MG63 (cell line): ENCODE data around the gene BTBD6. TPM values are rescaled to one million over a fixed set of nuclear protein-coding genes. Genes with fewer than 3 reads are reported as not detected.
A peak's percentile ranks its signal among the peaks of the same experiment; 100 is the strongest.

Source experiments
- DNase-seq: peaks from one replicate; pipeline ENCODE4 v3.0.0-alpha.2; 2020
- H3K27me3 ChIP-seq: fragments of 250-450 bp; sonication (Bioruptor Pico); 2 replicates; pipeline ENCODE4 v1.5.1; 2020; ENCODE audit warnings: mild to moderate bottlenecking, moderate library complexity
- H3K36me3 ChIP-seq: fragments of 250-450 bp; sonication (Bioruptor Pico); 2 replicates; pipeline ENCODE4 v1.5.1; 2020; ENCODE audit warnings: mild to moderate bottlenecking, moderate library complexity
- H3K4me3 ChIP-seq: fragments of 250-450 bp; sonication (Bioruptor Pico); 2 replicates; pipeline ENCODE4 v1.5.1; 2020; ENCODE audit warnings: mild to moderate bottlenecking, moderate library complexity
- H3K9me3 ChIP-seq: fragments of 250-450 bp; sonication (Bioruptor Pico); 2 replicates; pipeline ENCODE4 v1.5.1; 2020; ENCODE audit warnings: mild to moderate bottlenecking, moderate library complexity
- total RNA-seq: library from RNA; depleted of rRNA; stranded (reverse); fragments of >200 nt; shearing (Covaris generic); gene quantifications from 2 replicates; pipeline ENCODE4 v1.2.3, GENCODE V29; 2014; ENCODE audit warnings: low replicate concordance

The BTBD6 gene
- total RNA-seq, 1 experiment from 2014 or later: 25.1 TPM

- Histone ChIP-seq H3K4me3 (peak overlapping the region; percentile 33), H3K9me3 (no peaks in the 10 kb centered on the region), H3K36me3 (peaks cover 2% of the 10 kb centered on the region; the same call in 1 of the 2 replicates), H3K27me3 (no peaks in the 10 kb centered on the region)
- no peak for DNase-seq
Observed at GRCh38 chr14:105249182-105250007, 1.1 kb downstream of the BTBD6 start.

- Histone ChIP-seq H3K9me3 (no peaks in the 10 kb centered on the region), H3K36me3 (peaks cover 2% of the 10 kb centered on the region; the same call in 1 of the 2 replicates), H3K4me3 (no peak overlapping the region), H3K27me3 (no peaks in the 10 kb centered on the region)
- no peak for DNase-seq
Observed at GRCh38 chr14:105250008-105250366, 1.7 kb downstream of the BTBD6 start.

GRCh38 chr14:105250986-105251385 is 2.7 kb downstream of the BTBD6 start:
- peaks cover 2% of the 10 kb centered on the region; the same call in 1 of the 2 replicates for H3K36me3 ChIP-seq
- no peak overlapping the region for H3K4me3 ChIP-seq
- no peaks in the 10 kb centered on the region for H3K9me3 ChIP-seq
- no peaks in the 10 kb centered on the region for H3K27me3 ChIP-seq
- no peak for DNase-seq

GRCh38 chr14:105251920-105252319 is 3.6 kb downstream of the BTBD6 start:
- H3K36me3 ChIP-seq: peaks cover 2% of the 10 kb centered on the region; the same call in 1 of the 2 replicates
- no peaks in the 10 kb centered on the region for H3K9me3 ChIP-seq
- DNase-seq: no peak
- no peaks in the 10 kb centered on the region for H3K27me3 ChIP-seq
- H3K4me3 ChIP-seq: no peak overlapping the region

GRCh38 chr14:105252552-105253328 is 4.4 kb downstream of the BTBD6 start:
- Histone ChIP-seq H3K9me3 (no peaks in the 10 kb centered on the region), H3K27me3 (no peaks in the 10 kb centered on the region), H3K36me3 (peaks cover 2% of the 10 kb centered on the region; the same call in 1 of the 2 replicates), H3K4me3 (no peak overlapping the region)
- DNase-seq: no peak

- no peaks in the 10 kb centered on the region for H3K9me3 ChIP-seq
- H3K4me3 ChIP-seq: no peak overlapping the region
- H3K27me3 ChIP-seq: no peaks in the 10 kb centered on the region
- DNase-seq: no peak
- H3K36me3 ChIP-seq: peaks cover 2% of the 10 kb centered on the region; the same call in 1 of the 2 replicates
Observed at GRCh38 chr14:105253329-105253682, 5.0 kb downstream of the BTBD6 start.

- H3K27me3 ChIP-seq: no peaks in the 10 kb centered on the region
- DNase-seq: no peak
Observed at GRCh38 chr14:105255021-105255507, 6.7 kb downstream of the BTBD6 start.

GRCh38 chr14:105256292-105256960 is 8.1 kb downstream of the BTBD6 start:
- no peak for DNase-seq

More at GRCh38 chr14:105255021-105255507, 6.7 kb downstream of the BTBD6 start:
- Histone ChIP-seq H3K4me3 (no peak overlapping the region), H3K9me3 (no peaks in the 10 kb centered on the region), H3K36me3 (no peaks in the 10 kb centered on the region; the same call in 1 of the 2 replicates)

GRCh38 chr14:105257464-105257863 is 9.1 kb downstream of the BTBD6 start:
- DNase-seq: no peak
- no peaks in the 10 kb centered on the region for H3K36me3 ChIP-seq
- no peaks in the 10 kb centered on the region for H3K9me3 ChIP-seq
- H3K4me3 ChIP-seq: no peak overlapping the region
- H3K27me3 ChIP-seq: no peaks in the 10 kb centered on the region

More at GRCh38 chr14:105256292-105256960, 8.1 kb downstream of the BTBD6 start:
- no peaks in the 10 kb centered on the region; the same call in 1 of the 2 replicates for H3K36me3 ChIP-seq
- no peaks in the 10 kb centered on the region for H3K27me3 ChIP-seq
- no peak overlapping the region for H3K4me3 ChIP-seq
- H3K9me3 ChIP-seq: no peaks in the 10 kb centered on the region

- no peaks in the 10 kb centered on the region for H3K9me3 ChIP-seq
- DNase-seq: no peak
Observed at GRCh38 chr14:105258846-105259245, 10.5 kb downstream of the BTBD6 start.

GRCh38 chr14:105260959-105261358 is 12.6 kb downstream of the BTBD6 start:
- DNase-seq: no peak
- Histone ChIP-seq H3K9me3 (no peaks in the 10 kb centered on the region), H3K4me3 (no peak overlapping the region), H3K36me3 (no peaks in the 10 kb centered on the region), H3K27me3 (no peaks in the 10 kb centered on the region)

More at GRCh38 chr14:105258846-105259245, 10.5 kb downstream of the BTBD6 start:
- Histone ChIP-seq H3K36me3 (no peaks in the 10 kb centered on the region), H3K4me3 (no peak overlapping the region), H3K27me3 (no peaks in the 10 kb centered on the region)

GRCh38 chr14:105261781-105262180 is 13.4 kb downstream of the BTBD6 start:
- no peak overlapping the region for H3K4me3 ChIP-seq
- no peak for DNase-seq

GRCh38 chr14:105267820-105268548 is 19.7 kb downstream of the BTBD6 start:
- no peaks in the 10 kb centered on the region for H3K36me3 ChIP-seq
- H3K4me3 ChIP-seq: no peak overlapping the region
- no peaks in the 10 kb centered on the region for H3K27me3 ChIP-seq
- H3K9me3 ChIP-seq: no peaks in the 10 kb centered on the region
- no peak for DNase-seq

More at GRCh38 chr14:105261781-105262180, 13.4 kb downstream of the BTBD6 start:
- Histone ChIP-seq H3K36me3 (no peaks in the 10 kb centered on the region), H3K9me3 (no peaks in the 10 kb centered on the region), H3K27me3 (no peaks in the 10 kb centered on the region)

GRCh38 chr14:105268736-105269354 is 20.5 kb downstream of the BTBD6 start:
- Histone ChIP-seq H3K36me3 (no peaks in the 10 kb centered on the region), H3K4me3 (no peak overlapping the region), H3K27me3 (no peaks in the 10 kb centered on the region), H3K9me3 (no peaks in the 10 kb centered on the region)
- no peak for DNase-seq

- Histone ChIP-seq H3K27me3 (no peaks in the 10 kb centered on the region), H3K9me3 (no peaks in the 10 kb centered on the region), H3K4me3 (no peak overlapping the region), H3K36me3 (no peaks in the 10 kb centered on the region)
- no peak for DNase-seq
Observed at GRCh38 chr14:105269405-105269804, 21.1 kb downstream of the BTBD6 start.
